Endodermal cell (in vitro differentiated cells): ENCODE data around the gene MSL3B.
A peak's percentile ranks its signal among the peaks of the same experiment; 100 is the strongest.

ENCODE experiments used
- DNase-seq: peaks from one replicate; pipeline ENCODE4 v3.0.0-alpha.2; 2017
- H3K27ac ChIP-seq: 2 replicates; pipeline ENCODE4 v1.5.1; 2013; ENCODE audit warnings: mild to moderate bottlenecking, low read depth, low read length, moderate library complexity
- H3K27me3 ChIP-seq: 2 replicates; pipeline ENCODE4 v1.6.1; 2013; ENCODE audit warnings: mild to moderate bottlenecking, low read length, moderate library complexity; ENCODE audit not compliant: insufficient read depth, control insufficient read depth, poor library complexity, severe bottlenecking
- H3K36me3 ChIP-seq: 2 replicates; pipeline ENCODE4 v1.7.0; 2013; ENCODE audit warnings: mild to moderate bottlenecking, low read length, moderate library complexity; ENCODE audit not compliant: control insufficient read depth, insufficient read depth
- H3K4me1 ChIP-seq: one replicate; pipeline ENCODE4 v1.7.0; 2013; ENCODE audit warnings: low read length; ENCODE audit not compliant: control insufficient read depth, insufficient read depth
- H3K4me3 ChIP-seq: 2 replicates; pipeline ENCODE4 v1.5.1; 2013; ENCODE audit warnings: mild to moderate bottlenecking, low read length, moderate library complexity
- H3K9ac ChIP-seq: 2 replicates; pipeline ENCODE4 v1.6.1; 2013; ENCODE audit warnings: mild to moderate bottlenecking, low read length, moderate library complexity; ENCODE audit not compliant: poor library complexity, severe bottlenecking; ENCODE audit errors: extremely low read depth
- H3K9me3 ChIP-seq: 2 replicates; pipeline ENCODE4 v1.6.1; 2013; ENCODE audit warnings: mild to moderate bottlenecking, low read length, moderate library complexity; ENCODE audit not compliant: control insufficient read depth
- H3K27ac Mint-ChIP-seq: 2 replicates; pipeline ENCODE4 v1.8.0; 2020; ENCODE audit warnings: mixed read lengths
- H3K27me3 Mint-ChIP-seq: 2 replicates; pipeline ENCODE4 v1.8.0; 2021; ENCODE audit warnings: mild to moderate bottlenecking, mixed read lengths; ENCODE audit not compliant: insufficient read depth
- H3K36me3 Mint-ChIP-seq: 2 replicates; pipeline ENCODE4 v1.8.0; 2020; ENCODE audit warnings: low read depth, mixed read lengths
- H3K4me1 Mint-ChIP-seq: 2 replicates; pipeline ENCODE4 v1.8.0; 2020; ENCODE audit warnings: mixed read lengths
- H3K4me3 Mint-ChIP-seq: 2 replicates; pipeline ENCODE4 v1.8.0; 2020; ENCODE audit warnings: mild to moderate bottlenecking, moderate library complexity, mixed read lengths
- H3K9me3 Mint-ChIP-seq: 2 replicates; pipeline ENCODE4 v1.8.0; 2020; ENCODE audit warnings: mild to moderate bottlenecking, mixed read lengths
- CTCF ChIP-seq: fragments of 200-600 bp; sonication (generic); conservative IDR thresholded peaks from 2 replicates; pipeline ENCODE4 v1.5.0; 2021; ENCODE audit warnings: antibody characterized with exemption, mild to moderate bottlenecking
- WGBS, 2 experiments: methylation state at CpG; one replicate each; pipeline versions ENCODE4 v1.1.5 to v1.1.7; 2013; ENCODE audit warnings: missing lambda C conversion rate in 2 of 2, mixed read lengths in 1 of 2; ENCODE audit not compliant: insufficient coverage in 1 of 2, insufficient read length in 1 of 2; 5-methylcytosine and 5-hydroxymethylcytosine counted together

MSL3B gene

DNA sequence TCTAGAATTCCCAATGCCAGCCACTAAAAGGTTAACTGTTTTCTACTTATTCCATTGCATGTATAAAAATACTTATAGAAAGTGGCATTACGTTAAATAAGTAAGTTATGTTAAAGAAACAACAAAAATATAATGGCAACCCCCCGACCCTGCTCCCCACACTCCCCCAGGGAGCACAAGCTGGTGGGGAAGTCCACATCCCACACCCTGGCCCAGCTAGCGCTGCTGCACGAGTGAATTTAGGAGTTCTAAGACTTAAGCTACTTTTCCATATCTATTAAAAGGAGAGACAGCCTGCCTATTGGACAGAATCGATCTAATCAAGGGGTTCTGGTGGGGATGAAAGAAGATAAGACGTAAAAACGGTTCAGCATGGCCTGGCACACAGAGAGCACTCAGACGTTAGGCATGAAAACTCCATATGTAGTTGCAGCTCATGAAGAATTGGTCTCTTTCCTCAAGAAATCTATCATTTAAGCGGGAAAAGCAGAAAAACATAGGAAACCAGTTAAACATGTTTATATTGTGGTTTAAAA, 30.4 kb downstream of the MSL3B start:
- no peak overlapping the region for H3K4me3 Mint-ChIP-seq
- Histone ChIP-seq H3K4me3 (no peak overlapping the region), H3K36me3 (peaks cover 77% of the 10 kb centered on the region), H3K9ac (no peak overlapping the region), H3K9me3 (no peaks in the 10 kb centered on the region), H3K4me1 (no peaks in the 10 kb centered on the region), H3K27ac (no peak overlapping the region), H3K27me3 (no peaks in the 10 kb centered on the region)
- H3K9me3 Mint-ChIP-seq: no peaks in the 10 kb centered on the region
- WGBS, 2 experiments: 87 to 95% methylated on average over 3 to 8 of the region's 9 CpGs
- no peak for TF ChIP-seq CTCF
- DNase-seq: no peak
- H3K36me3 Mint-ChIP-seq: peaks cover 72% of the 10 kb centered on the region
- no peaks in the 10 kb centered on the region for H3K27me3 Mint-ChIP-seq
- no peak overlapping the region for H3K27ac Mint-ChIP-seq
- peaks cover 2% of the 10 kb centered on the region for H3K4me1 Mint-ChIP-seq

DNA sequence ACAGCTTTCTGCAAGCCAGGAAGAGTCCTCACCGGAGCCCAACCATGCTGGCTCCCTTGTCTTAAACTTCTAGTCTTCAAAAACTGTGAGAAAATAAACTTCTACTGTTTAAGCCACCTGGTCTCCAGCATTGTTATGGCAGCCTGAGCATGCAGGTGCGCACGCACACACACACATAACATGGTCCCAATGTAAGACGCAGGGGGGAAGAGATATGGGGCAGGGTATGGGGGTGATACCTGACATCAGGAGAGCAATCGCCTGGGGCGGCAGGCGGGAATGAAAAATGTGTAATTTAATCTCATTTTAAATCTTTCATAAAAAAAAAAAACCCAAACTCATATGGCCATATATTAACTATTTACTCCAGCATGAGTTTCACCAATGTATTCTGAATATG, 31.8 kb downstream of the MSL3B start:
- Mint-ChIP-seq H3K4me1 (peaks cover 2% of the 10 kb centered on the region), H3K27ac (no peak overlapping the region), H3K9me3 (no peaks in the 10 kb centered on the region), H3K36me3 (peaks cover 58% of the 10 kb centered on the region), H3K27me3 (no peaks in the 10 kb centered on the region), H3K4me3 (no peak overlapping the region)
- Histone ChIP-seq H3K9me3 (no peaks in the 10 kb centered on the region), H3K9ac (no peak overlapping the region), H3K36me3 (peaks cover 63% of the 10 kb centered on the region), H3K27me3 (no peaks in the 10 kb centered on the region), H3K4me1 (no peaks in the 10 kb centered on the region), H3K4me3 (no peak overlapping the region), H3K27ac (no peak overlapping the region)
- WGBS, 2 experiments: 83 to 100% methylated on average over 1 to 4 of the region's 7 CpGs
- peak; percentile 19 for DNase-seq
- no peak for TF ChIP-seq CTCF

DNA sequence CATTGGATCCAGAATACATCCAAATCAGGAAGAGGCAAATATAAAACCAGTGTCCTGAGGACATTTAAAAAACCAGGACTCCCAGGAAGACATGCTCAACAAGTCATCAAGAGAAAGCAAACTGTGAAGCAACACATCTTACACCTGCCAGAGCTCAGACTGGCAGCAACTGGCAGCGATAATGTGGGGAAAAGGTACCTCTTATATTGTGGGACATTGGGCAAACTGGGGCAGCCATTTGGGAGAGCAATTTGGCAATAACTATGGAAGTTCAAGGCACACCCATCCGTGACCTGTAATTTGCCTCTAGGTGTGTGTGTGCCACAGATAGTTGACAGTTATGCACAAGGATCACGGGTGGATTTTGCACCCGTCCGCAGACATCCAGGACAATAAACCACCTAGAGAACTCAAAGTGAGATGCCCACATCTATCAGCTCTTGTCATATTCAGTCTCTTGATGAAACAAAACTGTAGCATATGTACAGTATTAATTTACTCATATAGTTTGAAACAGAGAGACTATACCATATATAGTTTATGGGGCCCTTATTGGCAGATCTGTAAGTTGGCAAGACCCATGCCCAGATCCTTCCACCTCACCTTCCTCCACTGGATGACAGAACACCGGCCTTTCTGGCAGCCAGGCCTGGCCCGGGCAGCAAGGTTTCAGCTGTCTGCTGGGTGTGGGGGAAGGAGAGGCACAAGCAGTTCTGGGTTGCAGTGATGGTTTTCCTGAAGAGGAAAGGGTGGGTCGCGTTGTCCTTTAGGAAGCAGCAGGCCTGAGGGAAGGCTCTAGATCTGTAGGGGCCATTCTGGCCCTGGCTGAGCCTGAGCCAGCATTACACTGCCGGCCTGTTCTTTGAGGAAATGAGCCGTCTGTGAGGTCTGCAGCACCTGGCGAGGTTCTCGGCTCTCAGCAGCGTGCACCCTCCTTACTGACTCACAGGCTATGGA, 32.7 kb downstream of the MSL3B start:
- H3K4me1 Mint-ChIP-seq: peaks cover 2% of the 10 kb centered on the region
- Histone ChIP-seq H3K9ac (no peak overlapping the region), H3K27me3 (no peaks in the 10 kb centered on the region), H3K4me1 (no peaks in the 10 kb centered on the region), H3K9me3 (no peaks in the 10 kb centered on the region), H3K4me3 (no peak overlapping the region), H3K27ac (no peak overlapping the region), H3K36me3 (peaks cover 55% of the 10 kb centered on the region)
- TF ChIP-seq CTCF: no peak
- H3K36me3 Mint-ChIP-seq: peaks cover 49% of the 10 kb centered on the region
- H3K9me3 Mint-ChIP-seq: no peaks in the 10 kb centered on the region
- peak; percentile 38 for DNase-seq
- H3K27ac Mint-ChIP-seq: no peak overlapping the region
- no peaks in the 10 kb centered on the region for H3K27me3 Mint-ChIP-seq
- H3K4me3 Mint-ChIP-seq: no peak overlapping the region
- WGBS, 2 experiments: 97 to 98% methylated on average over 7 to 14 of the region's 14 CpGs
